UCSD-AML1 (cell line): ENCODE measurements around the gene RIN3.
A peak's percentile ranks its signal among the peaks of the same experiment; 100 is the strongest.

Experiments
- DNase-seq: peaks from one replicate; lab custom pipeline; 2025; ENCODE audit not compliant: unreplicated experiment; lab: John Stamatoyannopoulos, UW

RIN3 gene

GRCh38 chr14:92506231-92506630 is 7.3 kb upstream of the RIN3 start:
- DNase-seq = no peak

- DNase-seq = no peak
These were observed 6.3 kb upstream of the RIN3 start for GRCh38 chr14:92507174-92507768.

GRCh38 chr14:92510972-92511371 is 2.6 kb upstream of the RIN3 start:
- DNase-seq = no peak

DNA sequence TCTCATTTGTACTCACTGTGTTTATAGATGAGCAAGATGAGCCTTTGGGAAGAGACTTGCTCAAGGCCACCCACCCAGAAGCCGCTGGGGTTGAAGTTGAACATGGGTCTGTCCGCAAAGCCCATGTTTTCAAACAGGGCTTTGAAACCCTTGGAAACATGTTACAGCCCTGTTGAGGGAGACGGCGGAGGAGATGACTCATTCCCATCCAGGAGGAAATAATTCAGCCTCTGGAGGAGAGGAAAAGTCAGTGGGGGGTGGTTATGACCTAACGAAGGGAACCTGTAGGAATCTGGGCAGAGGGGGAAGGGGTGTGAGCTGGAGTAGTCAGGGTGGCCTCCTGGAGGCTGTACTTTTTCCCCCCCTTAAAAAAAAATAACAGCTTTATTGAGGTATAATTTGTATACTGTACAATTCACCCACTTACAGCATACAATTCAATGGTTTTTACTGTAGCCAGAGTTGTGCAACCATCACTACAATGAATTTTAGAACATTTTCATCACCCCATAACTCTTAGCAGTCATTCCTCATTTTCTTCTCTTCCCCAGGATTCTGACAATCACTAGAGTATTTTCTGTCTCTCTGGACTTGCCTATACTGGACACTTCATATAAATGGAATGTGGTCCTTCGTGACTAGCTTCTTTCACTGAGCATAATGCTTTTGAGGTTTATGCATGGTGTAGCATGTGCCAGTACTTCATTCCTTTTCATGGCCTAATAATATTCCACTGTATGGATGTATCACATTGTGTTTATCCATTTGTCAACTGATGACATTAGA is 1.9 kb upstream of the RIN3 start:
- DNase-seq = no peak

DNA sequence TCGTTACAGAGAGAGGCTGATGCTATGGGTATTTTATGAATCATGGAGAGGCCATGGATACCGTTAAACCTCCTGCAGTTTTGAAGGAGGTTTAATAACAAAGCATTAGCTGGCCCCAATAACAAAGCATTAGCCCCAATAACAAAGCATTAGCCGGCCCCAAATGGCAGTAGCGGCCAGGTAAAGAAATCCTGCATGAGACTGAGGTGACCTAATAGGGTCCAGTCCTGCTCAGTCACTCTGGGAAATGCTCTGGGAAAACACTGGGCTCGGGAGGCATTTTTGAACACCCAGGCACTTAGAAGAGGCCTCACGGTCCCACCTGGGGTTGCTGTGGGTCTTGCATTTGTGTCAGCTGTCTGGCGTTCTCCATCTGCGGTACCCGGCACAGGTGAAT is 776 bp upstream of the RIN3 start:
- DNase-seq = no peak

DNA sequence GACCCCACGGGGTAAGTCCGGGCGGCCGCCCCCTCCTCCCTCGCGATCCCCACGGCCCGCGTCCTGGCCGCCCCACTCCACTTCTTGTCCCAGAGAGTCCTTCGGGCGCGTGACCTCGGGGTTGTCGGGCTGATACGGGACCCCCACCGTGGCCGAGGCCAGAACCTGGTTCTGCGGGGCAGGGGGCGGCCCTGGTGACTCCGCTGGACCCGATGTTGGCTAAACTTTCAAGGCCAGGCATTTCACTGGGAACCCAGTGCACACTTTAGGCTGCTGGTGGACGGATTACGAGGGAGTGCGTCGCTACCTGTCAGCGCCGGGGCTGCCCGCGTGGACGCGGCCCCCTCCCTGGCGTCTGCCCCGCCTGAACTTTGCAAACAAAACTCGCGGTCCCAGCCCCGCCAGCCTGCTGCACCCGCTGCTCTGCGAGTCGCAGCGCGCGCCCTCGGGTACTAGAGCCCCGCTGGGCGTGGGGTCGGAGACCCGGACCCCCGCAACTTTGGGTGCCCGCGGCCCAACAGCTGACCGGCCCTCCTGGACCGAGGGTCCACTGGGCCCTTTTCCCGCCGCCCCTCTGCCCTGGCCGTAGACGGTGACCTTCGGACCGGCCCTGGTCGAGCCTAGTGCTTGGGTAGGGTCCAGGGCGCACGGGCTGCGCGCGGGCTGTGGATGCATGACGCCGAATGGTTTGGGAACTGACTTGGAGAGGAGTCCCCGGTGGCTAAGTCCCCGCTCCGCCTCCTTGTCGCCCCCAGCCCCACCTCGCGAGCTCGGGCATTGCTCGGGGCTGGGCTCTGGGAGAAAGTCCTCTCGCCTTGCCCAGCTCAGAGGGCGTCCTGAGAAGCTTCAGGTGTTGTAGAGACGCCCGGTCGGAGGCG is 624 bp downstream of the RIN3 start:
- DNase-seq = no peak

DNA sequence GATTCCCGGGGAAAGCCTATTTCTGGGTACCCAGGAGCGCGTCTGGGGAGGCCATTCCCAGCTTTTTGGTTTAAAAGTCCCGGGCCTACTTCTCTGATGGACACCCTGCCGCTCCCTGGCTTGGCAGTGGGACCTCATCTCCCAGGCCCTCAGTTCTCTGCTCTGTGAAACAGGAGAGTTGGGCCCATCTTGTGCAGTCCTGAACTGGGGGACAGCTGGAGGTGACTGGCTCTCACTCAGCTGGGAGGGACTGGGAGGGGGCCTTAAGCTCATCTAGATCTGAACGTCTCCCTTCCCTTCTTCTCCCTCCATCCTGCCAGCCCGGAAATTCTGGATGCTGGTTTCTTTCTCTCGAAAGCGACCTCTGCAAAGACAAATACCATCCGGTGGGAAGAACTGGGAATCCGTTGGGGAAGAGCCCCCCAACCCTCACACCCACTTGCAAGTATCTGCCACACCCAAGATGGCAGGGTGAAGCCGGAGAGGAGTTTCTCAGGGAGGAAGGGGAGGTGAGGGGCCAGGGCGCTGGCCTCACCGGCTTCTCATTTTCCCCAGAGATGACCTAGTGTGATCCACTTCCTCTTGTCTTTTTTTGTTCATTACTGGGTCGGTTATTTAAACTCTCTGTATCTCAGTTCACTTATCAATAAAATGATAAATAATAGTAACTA is 1.4 kb downstream of the RIN3 start:
- no peak for DNase-seq

GRCh38 chr14:92515546-92516343 is 2.2 kb downstream of the RIN3 start:
- no peak for DNase-seq

DNA sequence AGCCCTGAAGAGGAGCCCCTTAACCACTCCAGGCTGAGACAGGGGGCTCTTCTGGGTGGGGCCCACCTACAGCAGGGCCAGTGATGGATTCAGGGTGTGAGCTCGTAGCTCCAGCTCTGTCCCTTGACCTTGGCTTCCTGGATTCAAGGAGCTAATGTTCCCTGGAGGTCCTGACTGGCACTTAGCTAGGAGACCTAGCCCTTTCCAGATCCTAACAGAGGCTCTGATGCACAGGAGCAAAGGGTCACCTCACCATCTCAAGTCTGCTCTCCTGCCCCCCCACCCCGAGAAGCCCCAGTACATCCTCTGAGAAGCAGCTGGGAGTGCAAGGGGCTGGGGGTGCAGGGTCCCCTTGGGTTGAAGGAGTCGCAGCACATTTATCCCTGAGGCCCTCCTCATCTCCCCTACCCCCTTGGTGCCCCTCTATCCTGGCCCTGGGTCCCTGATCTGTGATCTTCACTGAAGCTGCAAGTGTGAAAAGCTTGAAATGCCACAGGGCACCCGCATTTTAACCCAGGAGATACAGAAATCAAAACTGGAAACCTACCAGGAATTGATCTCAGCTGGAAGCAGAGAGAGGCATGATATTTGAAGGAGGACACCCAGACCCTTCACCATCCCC is 2.9 kb downstream of the RIN3 start:
- DNase-seq = no peak

DNA sequence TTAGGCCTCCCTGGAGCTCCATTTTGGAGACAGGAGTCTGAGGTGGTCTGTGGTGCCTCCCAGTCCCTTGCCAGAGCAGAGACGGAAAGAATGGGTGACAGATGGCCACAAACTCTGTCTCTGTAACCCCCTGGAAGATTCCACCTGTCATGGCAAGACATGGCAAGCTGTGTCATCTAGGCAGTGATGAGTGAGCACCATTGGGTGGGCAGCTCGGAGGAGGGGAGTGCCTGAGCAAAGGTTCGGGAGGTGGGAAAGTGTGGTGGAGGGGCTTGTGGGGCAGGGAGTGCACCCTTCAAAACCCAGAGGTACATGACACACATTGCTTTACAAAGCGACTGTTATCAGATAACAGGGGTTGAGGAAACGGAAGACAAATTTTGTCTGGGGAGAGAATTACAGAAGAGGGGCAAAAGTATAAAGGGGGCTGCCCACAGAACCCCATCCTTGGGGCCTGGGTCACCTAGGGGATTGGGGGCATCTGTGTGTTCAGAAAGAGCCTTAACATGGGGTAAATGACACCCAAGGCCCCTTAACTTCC is 3.5 kb downstream of the RIN3 start:
- no peak for DNase-seq

- no peak for DNase-seq
These were observed 4.2 kb downstream of the RIN3 start for GRCh38 chr14:92517761-92518160.

DNA sequence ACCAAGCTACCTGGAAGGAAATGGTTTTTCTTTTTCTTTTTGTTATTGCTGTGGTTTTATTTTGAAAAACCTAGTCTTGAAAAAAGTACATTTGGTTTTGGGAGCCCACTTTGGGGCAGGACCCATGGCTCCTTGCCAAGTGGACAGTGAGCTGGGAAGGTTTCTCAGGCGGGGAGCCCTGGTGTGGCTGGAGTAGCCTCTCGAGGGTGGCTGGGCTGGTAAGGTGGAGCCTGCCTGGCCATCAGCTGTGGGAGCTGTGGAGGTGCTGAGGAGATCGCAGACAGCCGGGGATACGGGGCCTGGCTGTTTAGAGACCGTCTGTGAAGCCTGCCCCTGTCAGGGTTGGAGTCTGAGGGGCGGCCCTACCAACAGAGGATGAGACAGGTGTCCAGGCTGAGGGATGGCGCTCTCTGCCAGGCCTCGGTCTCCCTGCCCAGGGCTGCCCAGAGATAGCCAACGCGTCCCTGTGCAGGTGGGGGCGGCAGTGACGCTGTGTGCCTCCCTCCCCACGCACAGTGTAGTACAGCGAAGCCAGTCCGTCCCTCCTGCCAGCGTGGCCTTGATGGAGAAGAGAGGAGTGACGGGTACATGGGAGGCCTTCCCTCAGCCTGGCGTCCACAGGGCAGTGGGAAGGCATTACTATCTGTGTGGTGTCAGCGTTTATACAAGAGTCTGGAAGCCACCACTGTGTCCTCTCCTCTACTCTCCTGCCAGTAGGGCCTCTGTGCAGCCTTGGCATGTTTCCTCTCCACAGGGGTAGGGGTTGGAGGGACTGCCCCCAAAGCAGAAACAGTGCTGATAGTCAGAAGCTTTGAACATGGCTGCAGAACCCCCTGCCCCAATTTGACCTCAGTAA is 5.9 kb downstream of the RIN3 start:
- no peak for DNase-seq

GRCh38 chr14:92520102-92521057 is 6.8 kb downstream of the RIN3 start:
- DNase-seq = peak; percentile 35

- DNase-seq = no peak
These were observed 7.5 kb downstream of the RIN3 start for GRCh38 chr14:92521058-92521415.

DNA sequence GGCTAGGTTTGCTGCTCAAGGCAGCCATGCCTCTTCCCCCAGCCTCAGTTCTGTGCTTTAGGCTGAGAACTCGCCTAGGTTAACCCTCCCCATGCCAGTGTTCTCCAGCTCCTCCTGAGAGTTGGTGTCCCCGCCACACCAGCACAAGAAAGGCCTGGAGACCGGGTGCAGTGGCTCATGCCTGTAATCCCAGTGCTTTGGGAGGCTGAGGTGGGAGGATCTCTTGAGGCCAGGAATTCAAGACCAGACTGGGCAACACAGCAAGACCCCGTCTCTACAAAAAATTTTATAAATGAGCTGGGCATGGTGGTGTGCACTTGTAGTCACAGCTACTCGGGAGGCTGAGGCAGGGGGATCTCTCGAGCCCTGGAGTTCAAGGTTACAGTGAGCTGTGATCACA is 10.2 kb downstream of the RIN3 start:
- DNase-seq = no peak

DNA sequence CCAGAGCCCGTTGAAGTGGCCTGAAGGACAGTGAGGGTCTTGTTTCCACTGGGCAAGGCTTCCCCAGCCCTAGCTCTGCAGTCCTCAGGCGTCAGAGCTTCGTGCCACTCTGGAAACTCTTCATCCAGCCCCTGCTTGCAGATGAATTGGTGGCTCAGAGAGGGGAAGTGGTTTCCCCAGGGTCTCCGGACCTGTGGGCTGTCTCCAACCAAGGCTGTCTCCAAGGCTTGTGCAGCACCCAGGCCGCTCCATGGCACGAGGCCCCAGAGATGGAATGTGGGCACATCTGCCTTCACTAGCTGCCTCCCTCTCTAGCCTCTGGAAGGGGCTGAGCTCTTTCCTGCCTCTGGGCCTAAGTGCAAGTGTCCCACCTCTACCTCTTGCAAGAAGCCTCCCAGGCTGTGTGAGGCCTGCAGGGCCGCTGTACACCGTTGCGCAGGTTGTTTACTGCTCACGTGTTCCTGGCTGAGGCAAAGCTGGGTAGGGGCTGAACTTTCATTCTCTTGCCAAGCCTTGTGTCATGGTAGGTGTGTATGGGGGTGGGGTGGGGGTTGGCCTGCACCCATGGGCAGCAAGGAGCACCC is 11.1 kb downstream of the RIN3 start:
- DNase-seq = peak; percentile 68

GRCh38 chr14:92525322-92526095 is 11.9 kb downstream of the RIN3 start:
- no peak for DNase-seq
